Liver (tissue), 3 donors: ENCODE results near the gene ZC3H11A.

ENCODE experiments used
- HNF4A ChIP-seq, 2 donors: conservative IDR thresholded peaks; 2 replicates each; pipeline ENCODE4 v1.6.1; 2016; ENCODE audit warnings: antibody characterized with exemption in 2 of 2, mild to moderate bottlenecking in 2 of 2
- HNF4G ChIP-seq: IDR thresholded peaks from 2 replicates; pipeline ENCODE4 v1.6.1; 2016; ENCODE audit warnings: antibody characterized with exemption
- NR2F2 ChIP-seq: IDR thresholded peaks from 2 replicates; pipeline ENCODE4 v1.6.1; 2016; ENCODE audit warnings: antibody characterized with exemption
- RAD21 ChIP-seq, 2 donors: IDR thresholded peaks; 2 replicates each; pipeline ENCODE4 v1.6.1; 2016; ENCODE audit warnings: antibody characterized with exemption in 2 of 2, mild to moderate bottlenecking in 2 of 2
- RXRA ChIP-seq, 2 donors: IDR thresholded peaks; 2 replicates each; pipeline ENCODE4 v1.6.1; 2017 to 2018; ENCODE audit warnings: antibody characterized with exemption in 2 of 2, mild to moderate bottlenecking in 1 of 2
- TAF1 ChIP-seq: conservative IDR thresholded peaks from 2 replicates; pipeline ENCODE4 v1.6.1; 2016; ENCODE audit warnings: antibody characterized with exemption, mild to moderate bottlenecking
- YY1 ChIP-seq: IDR thresholded peaks from 2 replicates; pipeline ENCODE4 v1.6.1; 2016; ENCODE audit warnings: antibody characterized with exemption, mild to moderate bottlenecking
- TF ChIP-seq, protein P1 (sequence below): IDR thresholded peaks from 2 replicates; pipeline ENCODE4 v1.6.1; 2016; ENCODE audit warnings: antibody characterized with exemption
- TF ChIP-seq, protein P2 (sequence below): fragments of 150-350 bp; IDR thresholded peaks from 2 replicates; pipeline ENCODE4 v1.5.1; 2017; ENCODE audit warnings: improper control_type of control experiment, low read depth, low read length; ENCODE audit not compliant: missing input control
- TF ChIP-seq, protein P3 (sequence below): IDR thresholded peaks from 2 replicates; pipeline ENCODE4 v1.6.1; 2016; ENCODE audit warnings: antibody characterized with exemption
- TF ChIP-seq, protein P4 (sequence below): IDR thresholded peaks from 2 replicates; pipeline ENCODE4 v1.6.1; 2016; ENCODE audit warnings: antibody characterized with exemption, mild to moderate bottlenecking
- donor health status: healthy.
- donor health status: healthy.

DNA sequence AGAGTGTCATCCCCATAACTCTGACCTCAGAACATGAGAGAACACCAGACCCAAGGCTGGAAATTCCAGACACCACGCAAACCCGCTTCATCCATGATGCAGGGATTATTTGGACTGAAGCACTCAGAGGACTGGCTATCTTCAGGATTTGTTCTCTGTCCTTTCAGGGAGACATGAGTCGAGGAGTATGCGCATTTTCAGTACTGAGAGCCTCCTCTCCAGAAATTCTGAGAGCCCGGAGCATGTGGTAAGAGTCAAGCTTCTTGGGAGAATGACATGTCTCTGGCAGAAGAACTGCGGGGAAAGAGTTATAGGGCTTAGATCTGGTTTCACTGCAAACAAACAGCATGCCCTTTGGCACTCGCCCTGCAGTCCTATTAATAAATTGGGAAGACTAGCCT is 23.5 kb upstream of the ZC3H11A start:
- TF ChIP-seq, protein P1, sequence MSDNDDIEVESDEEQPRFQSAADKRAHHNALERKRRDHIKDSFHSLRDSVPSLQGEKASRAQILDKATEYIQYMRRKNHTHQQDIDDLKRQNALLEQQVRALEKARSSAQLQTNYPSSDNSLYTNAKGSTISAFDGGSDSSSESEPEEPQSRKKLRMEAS: no peak
- TF ChIP-seq HNF4A (conservative IDR thresholded peaks at IDR 0.05): no peak
- TF ChIP-seq, protein P2, sequence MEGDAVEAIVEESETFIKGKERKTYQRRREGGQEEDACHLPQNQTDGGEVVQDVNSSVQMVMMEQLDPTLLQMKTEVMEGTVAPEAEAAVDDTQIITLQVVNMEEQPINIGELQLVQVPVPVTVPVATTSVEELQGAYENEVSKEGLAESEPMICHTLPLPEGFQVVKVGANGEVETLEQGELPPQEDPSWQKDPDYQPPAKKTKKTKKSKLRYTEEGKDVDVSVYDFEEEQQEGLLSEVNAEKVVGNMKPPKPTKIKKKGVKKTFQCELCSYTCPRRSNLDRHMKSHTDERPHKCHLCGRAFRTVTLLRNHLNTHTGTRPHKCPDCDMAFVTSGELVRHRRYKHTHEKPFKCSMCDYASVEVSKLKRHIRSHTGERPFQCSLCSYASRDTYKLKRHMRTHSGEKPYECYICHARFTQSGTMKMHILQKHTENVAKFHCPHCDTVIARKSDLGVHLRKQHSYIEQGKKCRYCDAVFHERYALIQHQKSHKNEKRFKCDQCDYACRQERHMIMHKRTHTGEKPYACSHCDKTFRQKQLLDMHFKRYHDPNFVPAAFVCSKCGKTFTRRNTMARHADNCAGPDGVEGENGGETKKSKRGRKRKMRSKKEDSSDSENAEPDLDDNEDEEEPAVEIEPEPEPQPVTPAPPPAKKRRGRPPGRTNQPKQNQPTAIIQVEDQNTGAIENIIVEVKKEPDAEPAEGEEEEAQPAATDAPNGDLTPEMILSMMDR: no peak
- TF ChIP-seq, protein P3, sequence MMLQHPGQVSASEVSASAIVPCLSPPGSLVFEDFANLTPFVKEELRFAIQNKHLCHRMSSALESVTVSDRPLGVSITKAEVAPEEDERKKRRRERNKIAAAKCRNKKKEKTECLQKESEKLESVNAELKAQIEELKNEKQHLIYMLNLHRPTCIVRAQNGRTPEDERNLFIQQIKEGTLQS: no peak
- no peak for TF ChIP-seq NR2F2
- TF ChIP-seq RAD21 (IDR thresholded peaks at IDR 0.05): no peak
- no peak for TF ChIP-seq HNF4G
- TF ChIP-seq, protein P4, sequence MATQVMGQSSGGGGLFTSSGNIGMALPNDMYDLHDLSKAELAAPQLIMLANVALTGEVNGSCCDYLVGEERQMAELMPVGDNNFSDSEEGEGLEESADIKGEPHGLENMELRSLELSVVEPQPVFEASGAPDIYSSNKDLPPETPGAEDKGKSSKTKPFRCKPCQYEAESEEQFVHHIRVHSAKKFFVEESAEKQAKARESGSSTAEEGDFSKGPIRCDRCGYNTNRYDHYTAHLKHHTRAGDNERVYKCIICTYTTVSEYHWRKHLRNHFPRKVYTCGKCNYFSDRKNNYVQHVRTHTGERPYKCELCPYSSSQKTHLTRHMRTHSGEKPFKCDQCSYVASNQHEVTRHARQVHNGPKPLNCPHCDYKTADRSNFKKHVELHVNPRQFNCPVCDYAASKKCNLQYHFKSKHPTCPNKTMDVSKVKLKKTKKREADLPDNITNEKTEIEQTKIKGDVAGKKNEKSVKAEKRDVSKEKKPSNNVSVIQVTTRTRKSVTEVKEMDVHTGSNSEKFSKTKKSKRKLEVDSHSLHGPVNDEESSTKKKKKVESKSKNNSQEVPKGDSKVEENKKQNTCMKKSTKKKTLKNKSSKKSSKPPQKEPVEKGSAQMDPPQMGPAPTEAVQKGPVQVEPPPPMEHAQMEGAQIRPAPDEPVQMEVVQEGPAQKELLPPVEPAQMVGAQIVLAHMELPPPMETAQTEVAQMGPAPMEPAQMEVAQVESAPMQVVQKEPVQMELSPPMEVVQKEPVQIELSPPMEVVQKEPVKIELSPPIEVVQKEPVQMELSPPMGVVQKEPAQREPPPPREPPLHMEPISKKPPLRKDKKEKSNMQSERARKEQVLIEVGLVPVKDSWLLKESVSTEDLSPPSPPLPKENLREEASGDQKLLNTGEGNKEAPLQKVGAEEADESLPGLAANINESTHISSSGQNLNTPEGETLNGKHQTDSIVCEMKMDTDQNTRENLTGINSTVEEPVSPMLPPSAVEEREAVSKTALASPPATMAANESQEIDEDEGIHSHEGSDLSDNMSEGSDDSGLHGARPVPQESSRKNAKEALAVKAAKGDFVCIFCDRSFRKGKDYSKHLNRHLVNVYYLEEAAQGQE: no peak
- TF ChIP-seq RXRA (IDR thresholded peaks at IDR 0.05): no peak
- no peak for TF ChIP-seq TAF1
- TF ChIP-seq YY1: no peak
